ENCODE measurements around the gene CUX1.
A peak's percentile ranks its signal among the peaks of the same experiment; 100 is the strongest.

DNA sequence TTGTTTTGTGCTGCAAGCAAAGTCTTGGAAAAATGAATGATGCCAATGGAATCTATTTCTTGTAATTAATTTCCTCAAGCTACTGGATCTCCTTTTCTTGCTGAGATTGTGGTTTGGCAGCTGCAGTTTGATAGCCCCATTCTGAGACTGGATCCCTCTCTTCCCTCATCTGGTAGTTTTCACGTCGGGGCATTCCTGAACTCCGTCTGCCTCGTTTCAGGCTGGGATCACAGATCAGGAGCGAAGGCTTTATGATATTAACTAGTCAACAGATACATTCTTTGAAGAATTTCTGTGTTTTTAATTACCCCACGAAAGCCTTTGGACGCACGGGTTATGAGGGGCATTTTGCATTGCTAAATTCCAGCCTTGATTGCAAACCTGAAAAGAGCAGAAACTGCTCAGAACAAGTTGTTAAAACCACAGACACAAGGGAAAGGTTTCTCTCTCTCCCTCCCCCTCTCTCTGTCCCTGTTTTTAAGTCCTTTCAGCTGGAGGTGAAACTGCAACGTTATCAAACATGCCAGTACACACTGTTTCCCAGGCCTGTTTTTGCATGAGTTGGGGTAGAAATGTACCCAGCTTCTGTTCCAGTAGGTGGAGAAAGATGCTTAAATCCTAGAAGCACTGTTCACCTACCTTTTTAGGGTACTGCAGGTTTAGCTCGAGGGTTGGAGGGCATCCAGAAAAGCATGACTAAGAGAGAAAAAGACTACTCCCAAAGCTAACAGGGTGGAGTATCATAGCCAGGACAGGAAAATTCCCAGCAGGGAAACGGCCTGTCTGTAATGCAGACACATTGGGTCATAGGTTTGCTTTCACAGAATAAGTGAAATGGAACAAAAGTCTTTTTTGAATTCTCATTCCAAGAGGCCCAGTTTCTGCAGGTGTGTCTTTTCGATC is 124.3 kb downstream of the CUX1 start:
- TF ChIP-seq ZBTB7A (IDR thresholded peaks at IDR 0.05; ENCODE audit: low read depth) (peak; percentile 34; the same call in 1 of the 2 replicates), YY1 (IDR thresholded peaks at IDR 0.05; ENCODE audit: low read depth) (no peak), EGR1 (IDR thresholded peaks at IDR 0.05) (no peak), TEAD4 (IDR thresholded peaks at IDR 0.05) (peak; percentile 64), EP300 (IDR thresholded peaks at IDR 0.05; ENCODE audit: borderline replicate concordance) (peak; percentile 88), CREB1 (IDR thresholded peaks at IDR 0.05; ENCODE audit: low read depth) (no peak), TAF1 (IDR thresholded peaks at IDR 0.05; ENCODE audit: low read depth) (no peak)
- TF ChIP-seq, protein P1, sequence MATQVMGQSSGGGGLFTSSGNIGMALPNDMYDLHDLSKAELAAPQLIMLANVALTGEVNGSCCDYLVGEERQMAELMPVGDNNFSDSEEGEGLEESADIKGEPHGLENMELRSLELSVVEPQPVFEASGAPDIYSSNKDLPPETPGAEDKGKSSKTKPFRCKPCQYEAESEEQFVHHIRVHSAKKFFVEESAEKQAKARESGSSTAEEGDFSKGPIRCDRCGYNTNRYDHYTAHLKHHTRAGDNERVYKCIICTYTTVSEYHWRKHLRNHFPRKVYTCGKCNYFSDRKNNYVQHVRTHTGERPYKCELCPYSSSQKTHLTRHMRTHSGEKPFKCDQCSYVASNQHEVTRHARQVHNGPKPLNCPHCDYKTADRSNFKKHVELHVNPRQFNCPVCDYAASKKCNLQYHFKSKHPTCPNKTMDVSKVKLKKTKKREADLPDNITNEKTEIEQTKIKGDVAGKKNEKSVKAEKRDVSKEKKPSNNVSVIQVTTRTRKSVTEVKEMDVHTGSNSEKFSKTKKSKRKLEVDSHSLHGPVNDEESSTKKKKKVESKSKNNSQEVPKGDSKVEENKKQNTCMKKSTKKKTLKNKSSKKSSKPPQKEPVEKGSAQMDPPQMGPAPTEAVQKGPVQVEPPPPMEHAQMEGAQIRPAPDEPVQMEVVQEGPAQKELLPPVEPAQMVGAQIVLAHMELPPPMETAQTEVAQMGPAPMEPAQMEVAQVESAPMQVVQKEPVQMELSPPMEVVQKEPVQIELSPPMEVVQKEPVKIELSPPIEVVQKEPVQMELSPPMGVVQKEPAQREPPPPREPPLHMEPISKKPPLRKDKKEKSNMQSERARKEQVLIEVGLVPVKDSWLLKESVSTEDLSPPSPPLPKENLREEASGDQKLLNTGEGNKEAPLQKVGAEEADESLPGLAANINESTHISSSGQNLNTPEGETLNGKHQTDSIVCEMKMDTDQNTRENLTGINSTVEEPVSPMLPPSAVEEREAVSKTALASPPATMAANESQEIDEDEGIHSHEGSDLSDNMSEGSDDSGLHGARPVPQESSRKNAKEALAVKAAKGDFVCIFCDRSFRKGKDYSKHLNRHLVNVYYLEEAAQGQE (IDR thresholded peaks at IDR 0.05; ENCODE audit: low read depth): no peak
